ENCODE results near the gene AKR1E2.

The AKR1E2 gene

GRCh38 chr10:4825868-4826791 lies at the start of gene AKR1E2:
Gene AKR1E2, plus strand, starts transcription at chr10:4826207. Its CDS starts 118 bp downstream, at chr10:4826325.
- peak; percentile 57 for DNase-seq (ENCODE audit: low read depth)
- in situ Hi-C loops (cut with HindIII; ENCODE audit: low sequenced_read_pairs), result no loop called here

GRCh38 chr10:4776234-4776638 lies 49.8 kb upstream of the AKR1E2 start:
- no peak for TF ChIP-seq CTCF (IDR thresholded peaks at IDR 0.05; ENCODE audit: low read depth, low read length, missing control alignments)
- no peak overlapping the region for H3K4me3 ChIP-seq (ENCODE audit: low read depth, low read length)
- in situ Hi-C loops (cut with HindIII; ENCODE audit: low sequenced_read_pairs), result no loop called here
- DNase-seq (ENCODE audit: low read depth), result no peak

More at GRCh38 chr10:4825868-4826791, at the start of gene AKR1E2:
- peak within 1 kb of the TSS; percentile 44 for H3K4me3 ChIP-seq (ENCODE audit: low read depth, low read length)
- TF ChIP-seq CTCF (IDR thresholded peaks at IDR 0.05; ENCODE audit: low read depth, low read length, missing control alignments), result no peak

- no peak for TF ChIP-seq CTCF (IDR thresholded peaks at IDR 0.05; ENCODE audit: low read depth, low read length, missing control alignments)
- H3K4me3 ChIP-seq (ENCODE audit: low read depth, low read length), result no peak overlapping the region
- DNase-seq (ENCODE audit: low read depth), result no peak
- in situ Hi-C loops (cut with HindIII; ENCODE audit: low sequenced_read_pairs), result no loop called here
These were observed 47.2 kb upstream of the AKR1E2 start for GRCh38 chr10:4778761-4779160.

DNA sequence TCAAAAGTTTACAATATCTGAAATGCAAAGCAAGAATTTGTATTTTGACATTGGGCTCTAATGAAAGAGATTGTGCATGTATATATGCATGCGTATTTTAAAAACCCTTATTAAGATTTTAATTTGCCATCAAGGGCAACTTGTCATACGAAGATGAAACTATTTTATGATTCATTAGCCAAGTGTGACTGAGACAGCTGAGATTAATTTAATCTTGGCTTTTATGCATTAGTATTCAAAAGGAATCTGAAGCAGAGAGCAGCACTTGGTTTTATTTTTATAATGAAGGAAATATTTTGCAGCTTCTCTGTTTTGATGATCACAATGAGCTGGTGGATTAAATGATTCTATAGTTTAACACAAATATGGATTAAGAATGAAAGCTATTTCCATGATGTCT lies 45.9 kb upstream of the AKR1E2 start:
- no peak for TF ChIP-seq CTCF (IDR thresholded peaks at IDR 0.05; ENCODE audit: low read depth, low read length, missing control alignments)
- no peak overlapping the region for H3K4me3 ChIP-seq (ENCODE audit: low read depth, low read length)
- no peak for DNase-seq (ENCODE audit: low read depth)
- in situ Hi-C loops (cut with HindIII; ENCODE audit: low sequenced_read_pairs), result no loop called here

DNA sequence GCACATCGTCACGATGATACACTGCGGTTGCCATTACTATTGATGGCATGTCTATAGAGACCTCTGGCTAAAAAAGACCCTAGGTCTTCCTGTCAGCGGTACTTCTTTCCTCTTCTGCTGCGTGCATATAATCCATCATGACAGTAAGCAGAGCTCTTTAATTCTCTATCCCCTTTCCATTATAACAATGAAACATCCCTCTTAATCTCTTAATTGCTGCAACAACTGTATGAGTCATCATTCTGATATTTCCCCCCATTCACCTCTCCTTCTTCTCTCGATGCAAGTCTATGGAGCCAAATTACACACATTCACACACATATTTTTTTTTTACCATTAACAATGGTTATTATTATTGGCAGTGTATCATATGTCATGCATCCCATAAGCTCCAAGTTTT lies 45.2 kb upstream of the AKR1E2 start:
- in situ Hi-C loops (cut with HindIII; ENCODE audit: low sequenced_read_pairs), result no loop called here
- H3K4me3 ChIP-seq (ENCODE audit: low read depth, low read length), result no peak overlapping the region
- DNase-seq (ENCODE audit: low read depth), result no peak
- TF ChIP-seq CTCF (IDR thresholded peaks at IDR 0.05; ENCODE audit: low read depth, low read length, missing control alignments), result no peak

DNA sequence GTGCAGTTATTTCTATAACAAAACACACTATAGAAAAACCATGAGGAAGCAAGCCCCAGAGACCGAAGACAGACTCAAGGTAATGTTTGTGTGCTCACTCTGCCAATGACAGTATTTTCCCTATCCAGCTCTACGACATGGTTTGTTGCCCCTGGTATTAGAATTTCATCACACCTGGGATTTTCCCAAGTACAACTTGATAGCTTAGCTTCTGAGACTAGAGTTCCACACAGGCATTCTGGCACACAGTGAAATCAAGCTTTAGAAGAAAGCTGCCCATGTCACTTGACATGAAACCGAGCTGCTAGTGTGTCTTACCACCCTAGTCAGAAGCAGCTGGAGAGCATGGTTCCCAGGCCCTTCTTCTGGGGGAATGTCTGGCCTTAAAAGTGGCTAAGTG lies 44.1 kb upstream of the AKR1E2 start:
- DNase-seq (ENCODE audit: low read depth), result no peak
- TF ChIP-seq CTCF (IDR thresholded peaks at IDR 0.05; ENCODE audit: low read depth, low read length, missing control alignments), result no peak
- in situ Hi-C loops (cut with HindIII; ENCODE audit: low sequenced_read_pairs), result no loop called here
- H3K4me3 ChIP-seq (ENCODE audit: low read depth, low read length), result no peak overlapping the region

Data from astrocyte of the cerebellum (primary cell).